ENCODE measurements around the gene TMEM145.

DNA sequence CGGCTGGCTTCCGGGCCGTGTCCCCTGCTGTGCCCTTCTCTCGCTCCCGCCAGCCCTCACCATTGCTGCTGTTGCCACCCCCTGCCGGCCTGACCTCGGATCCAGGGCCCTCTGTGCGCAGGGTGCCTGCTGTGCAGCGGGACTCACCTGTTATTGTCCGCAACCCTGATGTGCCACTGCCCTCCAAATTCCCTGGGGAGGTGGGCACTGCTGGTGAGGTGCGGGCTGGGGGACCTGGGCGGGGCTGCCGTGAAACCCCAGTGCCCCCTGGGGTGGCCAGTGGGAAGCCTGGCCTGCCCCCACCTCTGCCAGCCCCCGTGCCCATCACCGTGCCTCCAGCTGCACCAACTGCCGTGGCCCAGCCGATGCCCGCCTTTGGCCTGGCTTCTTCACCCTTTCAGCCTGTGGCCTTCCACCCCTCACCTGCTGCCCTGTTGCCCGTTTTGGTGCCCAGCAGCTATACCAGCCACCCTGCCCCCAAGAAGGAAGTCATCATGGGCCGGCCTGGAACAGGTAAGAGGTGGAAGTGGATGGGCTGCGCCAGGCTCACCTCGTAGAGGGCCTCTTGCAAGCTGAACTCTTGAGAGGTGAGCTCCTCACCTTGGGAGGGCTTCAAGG is 38.9 kb upstream of the TMEM145 start:
- TF ChIP-seq, protein P1, sequence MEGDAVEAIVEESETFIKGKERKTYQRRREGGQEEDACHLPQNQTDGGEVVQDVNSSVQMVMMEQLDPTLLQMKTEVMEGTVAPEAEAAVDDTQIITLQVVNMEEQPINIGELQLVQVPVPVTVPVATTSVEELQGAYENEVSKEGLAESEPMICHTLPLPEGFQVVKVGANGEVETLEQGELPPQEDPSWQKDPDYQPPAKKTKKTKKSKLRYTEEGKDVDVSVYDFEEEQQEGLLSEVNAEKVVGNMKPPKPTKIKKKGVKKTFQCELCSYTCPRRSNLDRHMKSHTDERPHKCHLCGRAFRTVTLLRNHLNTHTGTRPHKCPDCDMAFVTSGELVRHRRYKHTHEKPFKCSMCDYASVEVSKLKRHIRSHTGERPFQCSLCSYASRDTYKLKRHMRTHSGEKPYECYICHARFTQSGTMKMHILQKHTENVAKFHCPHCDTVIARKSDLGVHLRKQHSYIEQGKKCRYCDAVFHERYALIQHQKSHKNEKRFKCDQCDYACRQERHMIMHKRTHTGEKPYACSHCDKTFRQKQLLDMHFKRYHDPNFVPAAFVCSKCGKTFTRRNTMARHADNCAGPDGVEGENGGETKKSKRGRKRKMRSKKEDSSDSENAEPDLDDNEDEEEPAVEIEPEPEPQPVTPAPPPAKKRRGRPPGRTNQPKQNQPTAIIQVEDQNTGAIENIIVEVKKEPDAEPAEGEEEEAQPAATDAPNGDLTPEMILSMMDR (IDR thresholded peaks at IDR 0.05), result no peak
- TF ChIP-seq POLR2A (IDR thresholded peaks at IDR 0.05), result no peak
